ENCODE results near the gene MRPL40.

GRCh38 chr22:19478901-19479354 is 46.6 kb downstream of the MRPL40 start, which contains the start of gene UFD1:
- TF ChIP-seq POLR2AphosphoS5 (IDR thresholded peaks at IDR 0.05; ENCODE audit: low read depth, low read length) (no peak; the same call in none of the 2 replicates), SIN3A (IDR thresholded peaks at IDR 0.05; ENCODE audit: borderline replicate concordance, insufficient read depth, low read length) (no peak)
- TF ChIP-seq, protein P1, sequence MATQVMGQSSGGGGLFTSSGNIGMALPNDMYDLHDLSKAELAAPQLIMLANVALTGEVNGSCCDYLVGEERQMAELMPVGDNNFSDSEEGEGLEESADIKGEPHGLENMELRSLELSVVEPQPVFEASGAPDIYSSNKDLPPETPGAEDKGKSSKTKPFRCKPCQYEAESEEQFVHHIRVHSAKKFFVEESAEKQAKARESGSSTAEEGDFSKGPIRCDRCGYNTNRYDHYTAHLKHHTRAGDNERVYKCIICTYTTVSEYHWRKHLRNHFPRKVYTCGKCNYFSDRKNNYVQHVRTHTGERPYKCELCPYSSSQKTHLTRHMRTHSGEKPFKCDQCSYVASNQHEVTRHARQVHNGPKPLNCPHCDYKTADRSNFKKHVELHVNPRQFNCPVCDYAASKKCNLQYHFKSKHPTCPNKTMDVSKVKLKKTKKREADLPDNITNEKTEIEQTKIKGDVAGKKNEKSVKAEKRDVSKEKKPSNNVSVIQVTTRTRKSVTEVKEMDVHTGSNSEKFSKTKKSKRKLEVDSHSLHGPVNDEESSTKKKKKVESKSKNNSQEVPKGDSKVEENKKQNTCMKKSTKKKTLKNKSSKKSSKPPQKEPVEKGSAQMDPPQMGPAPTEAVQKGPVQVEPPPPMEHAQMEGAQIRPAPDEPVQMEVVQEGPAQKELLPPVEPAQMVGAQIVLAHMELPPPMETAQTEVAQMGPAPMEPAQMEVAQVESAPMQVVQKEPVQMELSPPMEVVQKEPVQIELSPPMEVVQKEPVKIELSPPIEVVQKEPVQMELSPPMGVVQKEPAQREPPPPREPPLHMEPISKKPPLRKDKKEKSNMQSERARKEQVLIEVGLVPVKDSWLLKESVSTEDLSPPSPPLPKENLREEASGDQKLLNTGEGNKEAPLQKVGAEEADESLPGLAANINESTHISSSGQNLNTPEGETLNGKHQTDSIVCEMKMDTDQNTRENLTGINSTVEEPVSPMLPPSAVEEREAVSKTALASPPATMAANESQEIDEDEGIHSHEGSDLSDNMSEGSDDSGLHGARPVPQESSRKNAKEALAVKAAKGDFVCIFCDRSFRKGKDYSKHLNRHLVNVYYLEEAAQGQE (IDR thresholded peaks at IDR 0.05; ENCODE audit: insufficient read depth in 1 of 2, low read depth in 2 of 2, low read length in 2 of 2), result no peak

Measured in PFSK-1 (cell line).